Measurements from ENCODE around the gene TBC1D9B. TPM values are rescaled to one million over a fixed set of nuclear protein-coding genes. Genes with fewer than 3 reads are reported as not detected.

Gene TBC1D9B
- total RNA-seq, 1 experiment from 2014 or later: 70.9 TPM

DNA sequence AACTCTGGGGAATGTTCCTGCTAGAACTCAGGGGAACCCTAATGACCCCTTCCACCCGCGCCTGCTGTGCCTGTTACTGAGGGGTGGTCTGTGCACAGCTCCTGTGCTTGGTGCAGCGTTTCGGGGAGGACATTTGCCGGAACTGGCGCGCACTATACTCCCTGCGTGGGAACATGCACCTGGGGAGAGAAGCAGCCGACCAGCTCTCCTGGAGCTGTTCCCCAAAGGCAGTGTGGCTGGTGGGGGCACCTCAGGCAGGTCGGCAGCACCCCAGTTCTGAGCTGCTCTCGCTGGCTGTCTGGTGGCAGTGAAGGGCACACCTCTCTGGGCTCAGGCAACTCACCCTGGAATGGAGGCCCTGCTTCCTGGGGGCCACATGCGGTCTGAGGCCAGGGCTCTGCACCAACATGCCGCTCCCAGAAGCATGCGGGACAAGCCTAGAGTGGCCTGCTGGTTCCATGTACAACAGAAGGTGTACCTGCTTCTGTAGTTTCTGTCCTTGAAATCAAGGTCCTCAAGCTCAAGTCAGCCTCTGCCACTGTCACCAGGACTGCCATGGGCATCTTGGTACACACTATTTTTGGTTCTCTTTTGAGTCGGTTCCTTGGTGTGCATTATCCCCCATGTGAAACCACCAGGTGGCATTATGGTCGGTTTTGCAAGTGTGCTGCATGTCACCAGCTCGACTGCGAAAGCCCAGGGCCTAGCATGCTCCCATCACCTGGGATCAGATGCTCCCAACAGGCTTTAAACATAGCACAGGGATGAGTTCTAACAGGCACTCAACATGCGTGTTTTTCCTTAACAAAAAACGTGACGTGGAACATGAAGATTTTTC lies 41.2 kb downstream of the TBC1D9B start:
- Mint-ChIP-seq H3K9me3 (peaks cover 7% of the 10 kb centered on the region), H3K4me1 (peaks cover 2% of the 10 kb centered on the region; the same call in 1 of the 2 replicates), H3K27me3 (ENCODE audit: low read depth) (no peaks in the 10 kb centered on the region), H3K27ac (no peak overlapping the region; the same call in none of the 2 replicates), H3K4me3 (no peak overlapping the region), H3K36me3 (peaks cover 54% of the 10 kb centered on the region)
- POLR2A ChIA-PET: no interaction called here
- CTCF ChIA-PET: interaction anchor here (0.6 to 2.7 kb wide), 5 partner anchors 65 to 315 kb away, joined by 3 to 7 read pairs (median 5); no protein-coding TSS in a partner anchor
- DNase-seq (ENCODE audit: low spot score) (no peak), ATAC-seq (no peak)
- TF ChIP-seq, protein P1, sequence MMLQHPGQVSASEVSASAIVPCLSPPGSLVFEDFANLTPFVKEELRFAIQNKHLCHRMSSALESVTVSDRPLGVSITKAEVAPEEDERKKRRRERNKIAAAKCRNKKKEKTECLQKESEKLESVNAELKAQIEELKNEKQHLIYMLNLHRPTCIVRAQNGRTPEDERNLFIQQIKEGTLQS (CRISPR knock-in tag; conservative IDR thresholded peaks at IDR 0.05): no peak
- TF ChIP-seq, protein P2, sequence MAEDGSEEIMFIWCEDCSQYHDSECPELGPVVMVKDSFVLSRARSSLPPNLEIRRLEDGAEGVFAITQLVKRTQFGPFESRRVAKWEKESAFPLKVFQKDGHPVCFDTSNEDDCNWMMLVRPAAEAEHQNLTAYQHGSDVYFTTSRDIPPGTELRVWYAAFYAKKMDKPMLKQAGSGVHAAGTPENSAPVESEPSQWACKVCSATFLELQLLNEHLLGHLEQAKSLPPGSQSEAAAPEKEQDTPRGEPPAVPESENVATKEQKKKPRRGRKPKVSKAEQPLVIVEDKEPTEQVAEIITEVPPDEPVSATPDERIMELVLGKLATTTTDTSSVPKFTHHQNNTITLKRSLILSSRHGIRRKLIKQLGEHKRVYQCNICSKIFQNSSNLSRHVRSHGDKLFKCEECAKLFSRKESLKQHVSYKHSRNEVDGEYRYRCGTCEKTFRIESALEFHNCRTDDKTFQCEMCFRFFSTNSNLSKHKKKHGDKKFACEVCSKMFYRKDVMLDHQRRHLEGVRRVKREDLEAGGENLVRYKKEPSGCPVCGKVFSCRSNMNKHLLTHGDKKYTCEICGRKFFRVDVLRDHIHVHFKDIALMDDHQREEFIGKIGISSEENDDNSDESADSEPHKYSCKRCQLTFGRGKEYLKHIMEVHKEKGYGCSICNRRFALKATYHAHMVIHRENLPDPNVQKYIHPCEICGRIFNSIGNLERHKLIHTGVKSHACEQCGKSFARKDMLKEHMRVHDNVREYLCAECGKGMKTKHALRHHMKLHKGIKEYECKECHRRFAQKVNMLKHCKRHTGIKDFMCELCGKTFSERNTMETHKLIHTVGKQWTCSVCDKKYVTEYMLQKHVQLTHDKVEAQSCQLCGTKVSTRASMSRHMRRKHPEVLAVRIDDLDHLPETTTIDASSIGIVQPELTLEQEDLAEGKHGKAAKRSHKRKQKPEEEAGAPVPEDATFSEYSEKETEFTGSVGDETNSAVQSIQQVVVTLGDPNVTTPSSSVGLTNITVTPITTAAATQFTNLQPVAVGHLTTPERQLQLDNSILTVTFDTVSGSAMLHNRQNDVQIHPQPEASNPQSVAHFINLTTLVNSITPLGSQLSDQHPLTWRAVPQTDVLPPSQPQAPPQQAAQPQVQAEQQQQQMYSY (CRISPR knock-in tag; IDR thresholded peaks at IDR 0.05): no peak
- TF ChIP-seq, protein P3, sequence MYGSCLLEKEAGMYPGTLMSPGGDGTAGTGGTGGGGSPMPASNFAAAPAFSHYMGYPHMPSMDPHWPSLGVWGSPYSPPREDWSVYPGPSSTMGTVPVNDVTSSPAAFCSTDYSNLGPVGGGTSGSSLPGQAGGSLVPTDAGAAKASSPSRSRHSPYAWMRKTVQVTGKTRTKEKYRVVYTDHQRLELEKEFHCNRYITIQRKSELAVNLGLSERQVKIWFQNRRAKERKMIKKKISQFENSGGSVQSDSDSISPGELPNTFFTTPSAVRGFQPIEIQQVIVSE (CRISPR knock-in tag; IDR thresholded peaks at IDR 0.05; ENCODE audit: borderline replicate concordance): no peak
- TF ChIP-seq, protein P4, sequence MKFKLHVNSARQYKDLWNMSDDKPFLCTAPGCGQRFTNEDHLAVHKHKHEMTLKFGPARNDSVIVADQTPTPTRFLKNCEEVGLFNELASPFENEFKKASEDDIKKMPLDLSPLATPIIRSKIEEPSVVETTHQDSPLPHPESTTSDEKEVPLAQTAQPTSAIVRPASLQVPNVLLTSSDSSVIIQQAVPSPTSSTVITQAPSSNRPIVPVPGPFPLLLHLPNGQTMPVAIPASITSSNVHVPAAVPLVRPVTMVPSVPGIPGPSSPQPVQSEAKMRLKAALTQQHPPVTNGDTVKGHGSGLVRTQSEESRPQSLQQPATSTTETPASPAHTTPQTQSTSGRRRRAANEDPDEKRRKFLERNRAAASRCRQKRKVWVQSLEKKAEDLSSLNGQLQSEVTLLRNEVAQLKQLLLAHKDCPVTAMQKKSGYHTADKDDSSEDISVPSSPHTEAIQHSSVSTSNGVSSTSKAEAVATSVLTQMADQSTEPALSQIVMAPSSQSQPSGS (CRISPR knock-in tag; IDR thresholded peaks at IDR 0.05; ENCODE audit: borderline replicate concordance, low read depth): no peak
- TF ChIP-seq, protein P5, sequence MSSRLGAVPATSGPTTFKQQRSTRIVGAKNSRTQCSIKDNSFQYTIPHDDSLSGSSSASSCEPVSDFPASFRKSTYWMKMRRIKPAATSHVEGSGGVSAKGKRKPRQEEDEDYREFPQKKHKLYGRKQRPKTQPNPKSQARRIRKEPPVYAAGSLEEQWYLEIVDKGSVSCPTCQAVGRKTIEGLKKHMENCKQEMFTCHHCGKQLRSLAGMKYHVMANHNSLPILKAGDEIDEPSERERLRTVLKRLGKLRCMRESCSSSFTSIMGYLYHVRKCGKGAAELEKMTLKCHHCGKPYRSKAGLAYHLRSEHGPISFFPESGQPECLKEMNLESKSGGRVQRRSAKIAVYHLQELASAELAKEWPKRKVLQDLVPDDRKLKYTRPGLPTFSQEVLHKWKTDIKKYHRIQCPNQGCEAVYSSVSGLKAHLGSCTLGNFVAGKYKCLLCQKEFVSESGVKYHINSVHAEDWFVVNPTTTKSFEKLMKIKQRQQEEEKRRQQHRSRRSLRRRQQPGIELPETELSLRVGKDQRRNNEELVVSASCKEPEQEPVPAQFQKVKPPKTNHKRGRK (CRISPR knock-in tag; IDR thresholded peaks at IDR 0.05; ENCODE audit: borderline replicate concordance): no peak
- TF ChIP-seq HMGA2 (CRISPR knock-in tag; IDR thresholded peaks at IDR 0.05) (no peak), ZNF671 (CRISPR knock-in tag; IDR thresholded peaks at IDR 0.05) (no peak), FOXP1 (CRISPR knock-in tag; IDR thresholded peaks at IDR 0.05; ENCODE audit: borderline replicate concordance) (no peak), CREB1 (CRISPR knock-in tag; IDR thresholded peaks at IDR 0.05) (no peak), TEAD4 (CRISPR knock-in tag; IDR thresholded peaks at IDR 0.05) (no peak), NFATC4 (CRISPR knock-in tag; IDR thresholded peaks at IDR 0.05) (no peak)
- TF ChIP-seq, protein P6, sequence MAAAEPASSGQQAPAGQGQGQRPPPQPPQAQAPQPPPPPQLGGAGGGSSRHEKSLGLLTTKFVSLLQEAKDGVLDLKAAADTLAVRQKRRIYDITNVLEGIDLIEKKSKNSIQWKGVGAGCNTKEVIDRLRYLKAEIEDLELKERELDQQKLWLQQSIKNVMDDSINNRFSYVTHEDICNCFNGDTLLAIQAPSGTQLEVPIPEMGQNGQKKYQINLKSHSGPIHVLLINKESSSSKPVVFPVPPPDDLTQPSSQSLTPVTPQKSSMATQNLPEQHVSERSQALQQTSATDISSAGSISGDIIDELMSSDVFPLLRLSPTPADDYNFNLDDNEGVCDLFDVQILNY (CRISPR knock-in tag; IDR thresholded peaks at IDR 0.05): no peak
- TF ChIP-seq, protein P7, sequence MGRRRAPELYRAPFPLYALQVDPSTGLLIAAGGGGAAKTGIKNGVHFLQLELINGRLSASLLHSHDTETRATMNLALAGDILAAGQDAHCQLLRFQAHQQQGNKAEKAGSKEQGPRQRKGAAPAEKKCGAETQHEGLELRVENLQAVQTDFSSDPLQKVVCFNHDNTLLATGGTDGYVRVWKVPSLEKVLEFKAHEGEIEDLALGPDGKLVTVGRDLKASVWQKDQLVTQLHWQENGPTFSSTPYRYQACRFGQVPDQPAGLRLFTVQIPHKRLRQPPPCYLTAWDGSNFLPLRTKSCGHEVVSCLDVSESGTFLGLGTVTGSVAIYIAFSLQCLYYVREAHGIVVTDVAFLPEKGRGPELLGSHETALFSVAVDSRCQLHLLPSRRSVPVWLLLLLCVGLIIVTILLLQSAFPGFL (CRISPR knock-in tag; IDR thresholded peaks at IDR 0.05; ENCODE audit: borderline replicate concordance): no peak
- TF ChIP-seq, protein P8, sequence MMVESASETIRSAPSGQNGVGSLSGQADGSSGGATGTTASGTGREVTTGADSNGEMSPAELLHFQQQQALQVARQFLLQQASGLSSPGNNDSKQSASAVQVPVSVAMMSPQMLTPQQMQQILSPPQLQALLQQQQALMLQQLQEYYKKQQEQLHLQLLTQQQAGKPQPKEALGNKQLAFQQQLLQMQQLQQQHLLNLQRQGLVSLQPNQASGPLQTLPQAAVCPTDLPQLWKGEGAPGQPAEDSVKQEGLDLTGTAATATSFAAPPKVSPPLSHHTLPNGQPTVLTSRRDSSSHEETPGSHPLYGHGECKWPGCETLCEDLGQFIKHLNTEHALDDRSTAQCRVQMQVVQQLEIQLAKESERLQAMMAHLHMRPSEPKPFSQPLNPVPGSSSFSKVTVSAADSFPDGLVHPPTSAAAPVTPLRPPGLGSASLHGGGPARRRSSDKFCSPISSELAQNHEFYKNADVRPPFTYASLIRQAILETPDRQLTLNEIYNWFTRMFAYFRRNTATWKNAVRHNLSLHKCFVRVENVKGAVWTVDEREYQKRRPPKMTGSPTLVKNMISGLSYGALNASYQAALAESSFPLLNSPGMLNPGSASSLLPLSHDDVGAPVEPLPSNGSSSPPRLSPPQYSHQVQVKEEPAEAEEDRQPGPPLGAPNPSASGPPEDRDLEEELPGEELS (CRISPR knock-in tag; IDR thresholded peaks at IDR 0.05): no peak
- TF ChIP-seq, protein P9, sequence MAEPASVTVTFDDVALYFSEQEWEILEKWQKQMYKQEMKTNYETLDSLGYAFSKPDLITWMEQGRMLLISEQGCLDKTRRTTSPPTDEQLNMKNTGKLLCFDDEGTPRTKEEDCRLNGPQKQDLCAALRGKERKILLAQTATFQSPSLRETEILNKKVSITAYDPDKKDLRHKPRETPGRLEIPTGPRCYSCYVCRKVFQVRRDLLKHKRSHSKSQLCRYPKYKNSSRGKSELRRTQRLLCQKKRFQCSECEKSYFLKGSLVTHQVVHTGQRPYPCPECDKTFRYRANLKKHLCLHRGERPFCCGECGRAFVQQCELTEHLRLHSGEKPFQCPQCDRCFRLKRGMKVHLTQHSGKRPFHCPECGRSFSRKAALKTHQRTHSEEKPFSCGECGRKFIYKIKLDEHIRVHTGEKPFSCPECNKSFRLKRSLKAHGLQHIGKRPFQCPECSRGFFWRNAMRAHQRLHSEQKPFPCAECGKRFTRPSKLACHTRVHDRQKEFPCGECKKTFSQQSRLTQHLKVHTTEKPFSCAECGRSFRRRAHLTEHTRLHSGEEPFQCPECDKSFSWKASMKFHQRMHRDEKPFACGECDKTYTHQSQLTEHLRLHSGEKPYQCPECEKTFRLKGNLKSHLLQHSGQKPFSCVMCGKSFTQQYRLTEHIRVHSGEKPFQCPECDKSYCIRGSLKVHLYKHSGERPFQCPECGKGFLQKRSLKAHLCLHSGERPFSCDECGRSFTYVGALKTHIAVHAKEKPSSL (CRISPR knock-in tag; conservative IDR thresholded peaks at IDR 0.05): no peak
- TF ChIP-seq, protein P10, sequence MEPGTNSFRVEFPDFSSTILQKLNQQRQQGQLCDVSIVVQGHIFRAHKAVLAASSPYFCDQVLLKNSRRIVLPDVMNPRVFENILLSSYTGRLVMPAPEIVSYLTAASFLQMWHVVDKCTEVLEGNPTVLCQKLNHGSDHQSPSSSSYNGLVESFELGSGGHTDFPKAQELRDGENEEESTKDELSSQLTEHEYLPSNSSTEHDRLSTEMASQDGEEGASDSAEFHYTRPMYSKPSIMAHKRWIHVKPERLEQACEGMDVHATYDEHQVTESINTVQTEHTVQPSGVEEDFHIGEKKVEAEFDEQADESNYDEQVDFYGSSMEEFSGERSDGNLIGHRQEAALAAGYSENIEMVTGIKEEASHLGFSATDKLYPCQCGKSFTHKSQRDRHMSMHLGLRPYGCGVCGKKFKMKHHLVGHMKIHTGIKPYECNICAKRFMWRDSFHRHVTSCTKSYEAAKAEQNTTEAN (CRISPR knock-in tag; IDR thresholded peaks at IDR 0.05): no peak
- TF ChIP-seq, protein P11, sequence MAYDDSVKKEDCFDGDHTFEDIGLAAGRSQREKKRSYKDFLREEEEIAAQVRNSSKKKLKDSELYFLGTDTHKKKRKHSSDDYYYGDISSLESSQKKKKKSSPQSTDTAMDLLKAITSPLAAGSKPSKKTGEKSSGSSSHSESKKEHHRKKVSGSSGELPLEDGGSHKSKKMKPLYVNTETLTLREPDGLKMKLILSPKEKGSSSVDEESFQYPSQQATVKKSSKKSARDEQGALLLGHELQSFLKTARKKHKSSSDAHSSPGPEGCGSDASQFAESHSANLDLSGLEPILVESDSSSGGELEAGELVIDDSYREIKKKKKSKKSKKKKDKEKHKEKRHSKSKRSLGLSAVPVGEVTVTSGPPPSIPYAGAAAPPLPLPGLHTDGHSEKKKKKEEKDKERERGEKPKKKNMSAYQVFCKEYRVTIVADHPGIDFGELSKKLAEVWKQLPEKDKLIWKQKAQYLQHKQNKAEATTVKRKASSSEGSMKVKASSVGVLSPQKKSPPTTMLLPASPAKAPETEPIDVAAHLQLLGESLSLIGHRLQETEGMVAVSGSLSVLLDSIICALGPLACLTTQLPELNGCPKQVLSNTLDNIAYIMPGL (CRISPR knock-in tag; IDR thresholded peaks at IDR 0.05): no peak
